Panc1 (cell line): ENCODE measurements around the gene SHISA4. TPM values are rescaled to one million over a fixed set of nuclear protein-coding genes. Genes with fewer than 3 reads are reported as not detected.
"Not testable (repeated sequence)": the region's sequence is repeated elsewhere in the genome, so short reads cannot be mapped to it uniquely, and the experiment has no call there.

Experiments
- ATAC-seq: fragments of 200-7000 bp; cut with Tn5 transposase; 2 replicates; pipeline ENCODE4 v1.9.1; 2020; ENCODE audit warnings: mild to moderate bottlenecking, moderate library complexity
- BruUV-seq: library from RNA; stranded (reverse); fragments of 400-500 nt; replicated peaks from 2 replicates; lab custom pipeline; 2021; lab: Mats Ljungman, UMichigan
- CTCF ChIA-PET: fragments of 300-600 bp; sonication (Branson Sonifier 250); formaldehyde crosslinking; loops from one replicate; lab custom pipeline; 2022; ENCODE audit warnings: antibody characterized with exemption; lab: Charles Lee
- POLR2A ChIA-PET: fragments of 300-600 bp; sonication (Branson Sonifier 250); formaldehyde crosslinking; loops from one replicate; lab custom pipeline; 2022; ENCODE audit warnings: antibody characterized with exemption; lab: Charles Lee
- DNase-seq: peaks from one replicate; pipeline ENCODE4 v3.0.0-alpha.2; 2010; ENCODE audit warnings: low read depth, low spot score
- H3K27ac ChIP-seq: 2 replicates; pipeline ENCODE4 v1.5.1; 2011; ENCODE audit warnings: mild to moderate bottlenecking, low read length, inconsistent platforms
- H3K27me3 ChIP-seq: fragments of 200-500 bp; sonication (Bioruptor generic); 2 replicates; pipeline ENCODE4 v1.6.0; 2014; ENCODE audit warnings: low read length, inconsistent platforms; ENCODE audit not compliant: control insufficient read depth, insufficient read depth
- H3K36me3 ChIP-seq: fragments of 200-500 bp; sonication (Bioruptor generic); 2 replicates; pipeline ENCODE4 v1.5.1; 2014; ENCODE audit warnings: inconsistent platforms, mild to moderate bottlenecking, low read length, moderate library complexity; ENCODE audit not compliant: control insufficient read depth, insufficient read depth
- H3K4me1 ChIP-seq: 2 replicates; pipeline ENCODE4 v1.5.1; 2011; ENCODE audit warnings: inconsistent platforms, mild to moderate bottlenecking, low read length, moderate library complexity; ENCODE audit not compliant: control insufficient read depth, insufficient read depth
- H3K4me3 ChIP-seq, 2 experiments: 2 replicates each; pipeline ENCODE4 v1.5.1; 2011 to 2012; ENCODE audit warnings: low read depth in 2 of 2, low read length in 2 of 2, mild to moderate bottlenecking in 2 of 2, inconsistent platforms in 1 of 2, moderate library complexity in 1 of 2
- H3K9me3 ChIP-seq: fragments of 200-500 bp; sonication (Bioruptor generic); 2 replicates; pipeline ENCODE4 v1.5.1; 2014; ENCODE audit warnings: low read depth, mild to moderate bottlenecking, inconsistent platforms, low read length, moderate library complexity; ENCODE audit not compliant: control insufficient read depth, insufficient read depth
- POLR2AphosphoS5 ChIP-seq: IDR thresholded peaks from 2 replicates; pipeline ENCODE4 v1.6.1; 2012; ENCODE audit warnings: mild to moderate bottlenecking, low read depth, low read length, moderate library complexity
- REST ChIP-seq, 2 experiments: IDR thresholded peaks; 2 replicates each; pipeline ENCODE4 v1.6.1; 2011 to 2012; ENCODE audit warnings: low read depth in 2 of 2, control low read depth in 1 of 2, low read length in 1 of 2, mild to moderate bottlenecking in 1 of 2, moderate library complexity in 1 of 2; ENCODE audit not compliant: insufficient read depth in 1 of 2
- SIN3A ChIP-seq: IDR thresholded peaks from 2 replicates; pipeline ENCODE4 v1.6.1; 2012; ENCODE audit warnings: low read depth, mild to moderate bottlenecking, low read length, moderate library complexity, borderline replicate concordance; ENCODE audit not compliant: insufficient read depth
- TCF7L2 ChIP-seq: IDR thresholded peaks from 2 replicates; pipeline ENCODE4 v1.6.1; 2011; ENCODE audit warnings: mild to moderate bottlenecking, low read depth, low read length, inconsistent platforms
- in situ Hi-C: cut with HindIII; loops from 2 replicates; pipeline ENCODE4 v1.10.0; 2016; ENCODE audit warnings: low sequenced_read_pairs, low pct_unique_long_range_greater_than_20kb
- intact Hi-C: fragments of 100-400 bp; cut with micrococcal nuclease; formaldehyde crosslinking; loops from one replicate; pipeline ENCODE4 v1.10.0; 2022; ENCODE audit not compliant: unreplicated experiment
- total RNA-seq: library from RNA; stranded (reverse); gene quantifications from one replicate; pipeline ENCODE4 v1.2.1, GENCODE V29; 2021; ENCODE audit not compliant: unreplicated experiment
- TF ChIP-seq, protein P1 (sequence below): fragments of 450-650 bp; IDR thresholded peaks from 2 replicates; pipeline ENCODE4 v1.5.1; 2017; ENCODE audit warnings: mild to moderate bottlenecking

Gene SHISA4
- total RNA-seq, 1 experiment from 2014 or later = 38.2 TPM

- no peak overlapping the region for H3K27ac ChIP-seq
- no peaks in the 10 kb centered on the region for H3K9me3 ChIP-seq
- TF ChIP-seq POLR2AphosphoS5 = no peak
- TF ChIP-seq SIN3A = no peak
- TF ChIP-seq TCF7L2 = no peak
- TF ChIP-seq, protein P1, sequence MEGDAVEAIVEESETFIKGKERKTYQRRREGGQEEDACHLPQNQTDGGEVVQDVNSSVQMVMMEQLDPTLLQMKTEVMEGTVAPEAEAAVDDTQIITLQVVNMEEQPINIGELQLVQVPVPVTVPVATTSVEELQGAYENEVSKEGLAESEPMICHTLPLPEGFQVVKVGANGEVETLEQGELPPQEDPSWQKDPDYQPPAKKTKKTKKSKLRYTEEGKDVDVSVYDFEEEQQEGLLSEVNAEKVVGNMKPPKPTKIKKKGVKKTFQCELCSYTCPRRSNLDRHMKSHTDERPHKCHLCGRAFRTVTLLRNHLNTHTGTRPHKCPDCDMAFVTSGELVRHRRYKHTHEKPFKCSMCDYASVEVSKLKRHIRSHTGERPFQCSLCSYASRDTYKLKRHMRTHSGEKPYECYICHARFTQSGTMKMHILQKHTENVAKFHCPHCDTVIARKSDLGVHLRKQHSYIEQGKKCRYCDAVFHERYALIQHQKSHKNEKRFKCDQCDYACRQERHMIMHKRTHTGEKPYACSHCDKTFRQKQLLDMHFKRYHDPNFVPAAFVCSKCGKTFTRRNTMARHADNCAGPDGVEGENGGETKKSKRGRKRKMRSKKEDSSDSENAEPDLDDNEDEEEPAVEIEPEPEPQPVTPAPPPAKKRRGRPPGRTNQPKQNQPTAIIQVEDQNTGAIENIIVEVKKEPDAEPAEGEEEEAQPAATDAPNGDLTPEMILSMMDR = no peak
- no peak for TF ChIP-seq REST (IDR thresholded peaks at IDR 0.05; ENCODE audit: insufficient read depth in 1 of 2, low read depth in 2 of 2, low read length in 1 of 2)
- H3K4me1 ChIP-seq = 0 out of 2 replicates have a peak, but pooled peaks cover 3% of the 10 kb centered on the region
- no peaks in the 10 kb centered on the region for H3K27me3 ChIP-seq
- POLR2A ChIA-PET = no interaction called here
- CTCF ChIA-PET = no interaction called here
- ATAC-seq (no peak), DNase-seq (no peak)
- intact Hi-C loops = no loop called here
- no peaks in the 10 kb centered on the region for H3K36me3 ChIP-seq
- in situ Hi-C loops = no loop called here
- no peak overlapping the region for H3K4me3 ChIP-seq
- BruUV-seq = no TSS peak
Observed at GRCh38 chr1:201900476-201900875, 11.8 kb downstream of the SHISA4 start.

- H3K27ac ChIP-seq, in situ Hi-C loops, H3K4me1 ChIP-seq, ATAC-seq, BruUV-seq, H3K4me3 ChIP-seq, H3K9me3 ChIP-seq, POLR2A ChIA-PET, H3K36me3 ChIP-seq, H3K27me3 ChIP-seq, intact Hi-C loops, DNase-seq: not testable (repeated sequence)
- CTCF ChIA-PET = interaction anchor here (0.5 kb wide), 1 partner anchor 191 kb away, joined by 3 read pairs; no protein-coding TSS in a partner anchor
Observed at GRCh38 chr1:201901036-201901435, 12.3 kb downstream of the SHISA4 start.

- DNase-seq (no peak), ATAC-seq (no peak)
- Histone ChIP-seq H3K27me3 (no peaks in the 10 kb centered on the region), H3K4me1 (no peaks in the 10 kb centered on the region), H3K36me3 (no peaks in the 10 kb centered on the region), H3K9me3 (no peaks in the 10 kb centered on the region), H3K4me3 (no peak overlapping the region), H3K27ac (no peak overlapping the region)
- no peak for TF ChIP-seq SIN3A
- no peak for TF ChIP-seq TCF7L2
- no peak for TF ChIP-seq REST (IDR thresholded peaks at IDR 0.05; ENCODE audit: insufficient read depth in 1 of 2, low read depth in 2 of 2, low read length in 1 of 2)
- TF ChIP-seq, protein P1 = no peak
- TF ChIP-seq POLR2AphosphoS5 = no peak
- BruUV-seq = no TSS peak
- ChIA-PET POLR2A (interaction anchor here (0.6 to 0.7 kb wide), 4 partner anchors 19 to 526 kb away, joined by 3 to 10 read pairs (median 3); no protein-coding TSS in a partner anchor), CTCF (interaction anchor here (0.6 kb wide), 1 partner anchor 43 kb away, joined by 3 read pairs; no protein-coding TSS in a partner anchor)
- intact Hi-C loops (no loop called here), in situ Hi-C loops (no loop called here)
Observed at GRCh38 chr1:201902198-201902597, 13.5 kb downstream of the SHISA4 start.
